A549 (cell line): ENCODE results near the gene HSF2BP.

Source experiments
- FOSL2 ChIP-seq, 2 experiments: fragments of 450-650 bp in 1 of 2; fragments of >200 bp in 1 of 2; sonication (Bioruptor Twin) in 1 of 2; formaldehyde crosslinking; IDR thresholded peaks; 2 replicates each; pipeline versions ENCODE4 v1.5.0 to v1.6.1; 2016 to 2020; ENCODE audit warnings: mild to moderate bottlenecking in 1 of 2, moderate library complexity in 1 of 2
- GATA3 ChIP-seq: IDR thresholded peaks from 2 replicates; pipeline ENCODE4 v1.6.1; 2012; ENCODE audit warnings: borderline replicate concordance
- ZNF302 ChIP-seq: fragments of 250-450 bp; sonication (Bioruptor Pico); IDR thresholded peaks from 2 replicates; pipeline ENCODE4 v1.9.0; 2021; ENCODE audit warnings: inconsistent platforms, mild to moderate bottlenecking, moderate library complexity

DNA sequence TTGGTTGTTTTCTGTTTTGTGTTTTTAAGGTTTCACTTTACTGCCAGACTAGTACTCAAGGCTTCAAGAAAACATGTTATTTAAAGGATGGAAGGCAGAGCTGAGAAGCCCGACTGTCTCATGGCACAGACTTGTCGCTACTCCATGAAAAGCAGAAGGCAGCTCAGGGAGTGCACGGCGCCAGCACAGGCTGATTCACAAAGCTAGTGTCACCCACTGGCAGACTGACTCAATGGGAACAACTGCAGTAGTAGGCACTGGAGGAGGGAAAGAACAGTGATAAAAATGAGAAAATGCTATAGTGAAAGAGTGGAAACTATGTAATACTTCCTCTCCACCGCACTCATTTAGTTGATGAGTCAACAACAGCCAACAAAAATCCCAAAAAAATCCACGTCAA lies 14.7 kb downstream of the HSF2BP start:
- TF ChIP-seq GATA3 = no peak
- TF ChIP-seq ZNF302 (CRISPR knock-in tag) = no peak
- TF ChIP-seq FOSL2 (IDR thresholded peaks at IDR 0.05) = no peak
- TF ChIP-seq FOSL2 (CRISPR knock-in tag; IDR thresholded peaks at IDR 0.05) = peak; percentile 35
